GM12878 (cell line): ENCODE results near the gene EML1.

Experiments
- CEBPB ChIP-seq, 2 experiments: fragments of 150-350 bp in 1 of 2; IDR thresholded peaks; 2 replicates each; pipeline ENCODE4 v1.6.1; 2012 to 2014; ENCODE audit warnings: low read depth in 2 of 2, low read length in 2 of 2, borderline replicate concordance in 1 of 2, inconsistent platforms in 1 of 2
- CHD2 ChIP-seq: IDR thresholded peaks from 2 replicates; pipeline ENCODE4 v1.6.1; 2011; ENCODE audit warnings: low read depth, low read length, improper control_type of control experiment, borderline replicate concordance
- CHD4 ChIP-seq: fragments of 200-600 bp; sonication (generic); IDR thresholded peaks from 2 replicates; pipeline ENCODE4 v1.6.1; 2016; ENCODE audit warnings: mild to moderate bottlenecking
- EP300 ChIP-seq, 2 experiments: fragments of 150-350 bp in 1 of 2; IDR thresholded peaks; 2 replicates each; pipeline ENCODE4 v1.6.1; 2011 to 2012; ENCODE audit warnings: low read depth in 2 of 2, low read length in 2 of 2, borderline replicate concordance in 1 of 2, improper control_type of control experiment in 1 of 2, inconsistent platforms in 1 of 2; ENCODE audit not compliant: control insufficient read depth in 1 of 2
- ETV6 ChIP-seq, 2 experiments: fragments of 450-650 bp in 1 of 2; IDR thresholded peaks in 1 of 2; conservative IDR thresholded peaks in 1 of 2; 2 replicates each; pipeline ENCODE4 v1.6.1; 2014; ENCODE audit warnings: antibody characterized with exemption in 1 of 2, borderline replicate concordance in 1 of 2, low read depth in 1 of 2, mild to moderate bottlenecking in 1 of 2, moderate library complexity in 1 of 2
- POLR2A ChIP-seq: IDR thresholded peaks from 2 replicates; pipeline ENCODE4 v1.6.1; 2011; ENCODE audit warnings: low read depth, mild to moderate bottlenecking, low read length
- SMAD1 ChIP-seq: fragments of 450-650 bp; IDR thresholded peaks from 2 replicates; pipeline ENCODE4 v1.6.1; 2018; ENCODE audit warnings: mild to moderate bottlenecking, low read depth; ENCODE audit not compliant: partially characterized antibody
- STAT1 ChIP-seq: fragments of 450-650 bp; conservative IDR thresholded peaks from 2 replicates; pipeline ENCODE4 v1.6.1; 2014; ENCODE audit warnings: antibody characterized with exemption, mild to moderate bottlenecking
- TF ChIP-seq, protein P1 (sequence below), 3 experiments: IDR thresholded peaks in 2 of 3; conservative IDR thresholded peaks in 1 of 3; 2 replicates each; pipeline ENCODE4 v1.5.1; 2011; ENCODE audit warnings: low read depth in 3 of 3, low read length in 3 of 3, mild to moderate bottlenecking in 3 of 3, control low read depth in 2 of 3, moderate library complexity in 2 of 3, inconsistent platforms in 1 of 3, mixed read lengths in 1 of 3; ENCODE audit not compliant: control insufficient read depth in 2 of 3, insufficient read depth in 1 of 3; ENCODE audit errors: extremely low read depth in 1 of 3
- TF ChIP-seq, protein P2 (sequence below): IDR thresholded peaks from 2 replicates; pipeline ENCODE4 v1.6.1; 2012; ENCODE audit warnings: low read depth, low read length, improper control_type of control experiment
- TF ChIP-seq, protein P3 (sequence below): IDR thresholded peaks from 2 replicates; pipeline ENCODE4 v1.6.1; 2012; ENCODE audit warnings: low read depth, low read length, improper control_type of control experiment

DNA sequence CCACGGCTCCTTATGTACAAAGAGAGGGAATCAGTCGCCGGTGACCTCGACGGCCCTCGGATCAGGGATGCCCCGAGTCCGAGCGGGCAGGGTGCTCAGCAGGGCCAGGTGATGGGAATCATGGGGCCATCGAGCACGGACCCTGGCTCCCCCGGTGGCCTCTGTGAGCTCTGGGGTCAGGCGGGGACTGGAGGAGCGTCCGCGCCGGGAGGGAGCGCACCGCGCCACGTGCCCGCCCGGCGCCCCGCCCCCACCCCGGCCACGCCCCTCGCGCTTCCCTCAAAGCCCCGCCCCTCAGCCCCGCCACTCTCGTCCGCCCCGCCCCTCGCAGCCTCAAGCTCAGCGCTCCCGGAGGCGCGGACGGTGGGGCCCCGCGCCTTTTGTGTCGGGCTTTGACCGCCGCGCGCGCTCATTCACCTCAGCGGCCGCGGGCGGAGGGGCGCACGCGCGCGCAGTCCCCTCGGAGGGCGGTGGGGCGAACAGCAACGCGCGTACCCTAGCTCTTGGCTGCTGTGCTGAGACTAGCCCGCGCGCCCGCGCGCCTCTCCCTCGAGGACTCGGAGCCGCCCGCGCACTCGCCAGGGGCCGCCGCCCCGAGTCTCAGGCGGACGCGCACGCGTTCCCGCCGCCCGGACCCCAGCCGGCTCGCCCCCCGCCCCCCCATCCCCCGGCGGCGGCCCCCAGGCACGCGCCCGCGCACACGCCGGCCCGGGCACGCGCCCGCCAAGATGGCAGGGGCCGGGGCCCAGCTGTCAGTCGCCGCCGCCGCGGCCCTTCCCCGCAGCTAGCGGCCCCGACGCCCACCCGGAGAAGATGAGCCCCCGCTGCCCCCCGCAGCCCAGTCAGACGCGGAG lies 178.1 kb downstream of the EML1 start:
- TF ChIP-seq CHD4 (no peak), POLR2A (peak; percentile 48; the same call in 1 of the 2 replicates), SMAD1 (no peak), CEBPB (IDR thresholded peaks at IDR 0.05; ENCODE audit: borderline replicate concordance in 1 of 2, low read depth in 2 of 2, low read length in 2 of 2) (no peak), ETV6 (conservative IDR thresholded peaks at IDR 0.05 in 1 of 2, IDR thresholded peaks at IDR 0.05 in 1 of 2; ENCODE audit: borderline replicate concordance in 1 of 2, low read depth in 1 of 2) (no peak), EP300 (IDR thresholded peaks at IDR 0.05; ENCODE audit: borderline replicate concordance in 1 of 2, control insufficient read depth in 1 of 2, low read depth in 2 of 2, low read length in 2 of 2) (no peak), CHD2 (no peak), STAT1 (no peak)
- TF ChIP-seq, protein P1, sequence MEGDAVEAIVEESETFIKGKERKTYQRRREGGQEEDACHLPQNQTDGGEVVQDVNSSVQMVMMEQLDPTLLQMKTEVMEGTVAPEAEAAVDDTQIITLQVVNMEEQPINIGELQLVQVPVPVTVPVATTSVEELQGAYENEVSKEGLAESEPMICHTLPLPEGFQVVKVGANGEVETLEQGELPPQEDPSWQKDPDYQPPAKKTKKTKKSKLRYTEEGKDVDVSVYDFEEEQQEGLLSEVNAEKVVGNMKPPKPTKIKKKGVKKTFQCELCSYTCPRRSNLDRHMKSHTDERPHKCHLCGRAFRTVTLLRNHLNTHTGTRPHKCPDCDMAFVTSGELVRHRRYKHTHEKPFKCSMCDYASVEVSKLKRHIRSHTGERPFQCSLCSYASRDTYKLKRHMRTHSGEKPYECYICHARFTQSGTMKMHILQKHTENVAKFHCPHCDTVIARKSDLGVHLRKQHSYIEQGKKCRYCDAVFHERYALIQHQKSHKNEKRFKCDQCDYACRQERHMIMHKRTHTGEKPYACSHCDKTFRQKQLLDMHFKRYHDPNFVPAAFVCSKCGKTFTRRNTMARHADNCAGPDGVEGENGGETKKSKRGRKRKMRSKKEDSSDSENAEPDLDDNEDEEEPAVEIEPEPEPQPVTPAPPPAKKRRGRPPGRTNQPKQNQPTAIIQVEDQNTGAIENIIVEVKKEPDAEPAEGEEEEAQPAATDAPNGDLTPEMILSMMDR (IDR thresholded peaks at IDR 0.05 in 2 of 3, conservative IDR thresholded peaks at IDR 0.05 in 1 of 3; ENCODE audit: control insufficient read depth in 2 of 3, extremely low read depth in 1 of 3, insufficient read depth in 1 of 3, low read depth in 3 of 3, low read length in 3 of 3): no peak
- TF ChIP-seq, protein P2, sequence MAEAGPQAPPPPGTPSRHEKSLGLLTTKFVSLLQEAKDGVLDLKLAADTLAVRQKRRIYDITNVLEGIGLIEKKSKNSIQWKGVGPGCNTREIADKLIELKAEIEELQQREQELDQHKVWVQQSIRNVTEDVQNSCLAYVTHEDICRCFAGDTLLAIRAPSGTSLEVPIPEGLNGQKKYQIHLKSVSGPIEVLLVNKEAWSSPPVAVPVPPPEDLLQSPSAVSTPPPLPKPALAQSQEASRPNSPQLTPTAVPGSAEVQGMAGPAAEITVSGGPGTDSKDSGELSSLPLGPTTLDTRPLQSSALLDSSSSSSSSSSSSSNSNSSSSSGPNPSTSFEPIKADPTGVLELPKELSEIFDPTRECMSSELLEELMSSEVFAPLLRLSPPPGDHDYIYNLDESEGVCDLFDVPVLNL: no peak
- TF ChIP-seq, protein P3, sequence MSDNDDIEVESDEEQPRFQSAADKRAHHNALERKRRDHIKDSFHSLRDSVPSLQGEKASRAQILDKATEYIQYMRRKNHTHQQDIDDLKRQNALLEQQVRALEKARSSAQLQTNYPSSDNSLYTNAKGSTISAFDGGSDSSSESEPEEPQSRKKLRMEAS: no peak
